K562 (cell line): ENCODE data around the gene MATK.
"Not testable (repeated sequence)": the region's sequence is repeated elsewhere in the genome, so short reads cannot be mapped to it uniquely, and the experiment has no call there.

ENCODE experiments used
- CEBPB ChIP-seq: fragments of 450-650 bp; IDR thresholded peaks from 2 replicates; pipeline ENCODE4 v1.6.1; 2016; ENCODE audit warnings: missing genetic modification characterization, missing compliant biosample characterization
- CTCF ChIP-seq, 3 experiments: IDR thresholded peaks in 2 of 3; conservative IDR thresholded peaks in 1 of 3; 2 replicates each; pipeline ENCODE4 v1.5.1; 2011 to 2012; ENCODE audit warnings: low read length in 3 of 3, mild to moderate bottlenecking in 3 of 3, control low read depth in 2 of 3, improper control_type of control experiment in 1 of 3, inconsistent platforms in 1 of 3, low read depth in 1 of 3, mixed read lengths in 1 of 3, moderate library complexity in 1 of 3; ENCODE audit not compliant: insufficient read depth in 2 of 3
- POLR2AphosphoS5 ChIP-seq: IDR thresholded peaks from 2 replicates; pipeline ENCODE4 v1.6.1; 2011; ENCODE audit warnings: mild to moderate bottlenecking, low read depth, low read length, moderate library complexity; ENCODE audit not compliant: control insufficient read depth, insufficient read depth
- RAD51 ChIP-seq: fragments of 450-650 bp; IDR thresholded peaks from 2 replicates; pipeline ENCODE4 v1.7.1; 2016; ENCODE audit warnings: low read depth, mild to moderate bottlenecking, borderline replicate concordance
- TF ChIP-seq, protein P1 (sequence below), 2 experiments: fragments of 450-650 bp in 1 of 2; sonication (generic) in 1 of 2; formaldehyde crosslinking; conservative IDR thresholded peaks; 2 replicates each; pipeline versions ENCODE4 v1.4.0 to v1.8.1; 2020 to 2022; ENCODE audit warnings: mild to moderate bottlenecking in 1 of 2, missing genetic modification reagents in 1 of 2

DNA sequence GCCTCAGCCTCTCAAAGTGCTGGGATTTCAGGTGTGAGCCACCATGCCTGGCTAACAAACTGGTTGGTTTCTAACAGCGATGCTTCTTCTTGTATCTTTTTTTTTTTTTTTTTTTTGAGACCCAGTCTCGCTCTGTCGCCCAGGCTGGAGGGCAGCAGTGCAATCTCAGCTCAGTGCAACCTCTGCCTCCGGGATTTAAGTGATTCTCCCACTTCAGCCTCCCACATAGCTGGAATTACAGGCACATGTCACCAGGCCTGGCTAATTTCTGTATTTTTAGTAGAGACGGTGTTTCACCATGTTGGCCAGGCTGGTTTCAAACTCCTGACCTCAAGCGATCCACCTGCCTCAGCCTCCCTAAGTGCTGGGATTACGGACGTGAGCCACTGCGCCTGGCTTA, 30.0 kb upstream of the MATK start:
- TF ChIP-seq RAD51; CEBPB; POLR2AphosphoS5; CTCF (IDR thresholded peaks at IDR 0.05 in 2 of 3, conservative IDR thresholded peaks at IDR 0.05 in 1 of 3; ENCODE audit: insufficient read depth in 2 of 3, low read depth in 1 of 3, low read length in 3 of 3): not testable (repeated sequence)
- TF ChIP-seq, protein P1, sequence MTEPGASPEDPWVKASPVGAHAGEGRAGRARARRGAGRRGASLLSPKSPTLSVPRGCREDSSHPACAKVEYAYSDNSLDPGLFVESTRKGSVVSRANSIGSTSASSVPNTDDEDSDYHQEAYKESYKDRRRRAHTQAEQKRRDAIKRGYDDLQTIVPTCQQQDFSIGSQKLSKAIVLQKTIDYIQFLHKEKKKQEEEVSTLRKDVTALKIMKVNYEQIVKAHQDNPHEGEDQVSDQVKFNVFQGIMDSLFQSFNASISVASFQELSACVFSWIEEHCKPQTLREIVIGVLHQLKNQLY (CRISPR knock-in tag; conservative IDR thresholded peaks at IDR 0.05) = not testable (repeated sequence)
